Parathyroid adenoma (tissue), 2 donors: ENCODE data around the gene LYL1.
A peak's percentile ranks its signal among the peaks of the same experiment; 100 is the strongest.

Experiments used
- H2AFZ ChIP-seq: fragments of 300-600 bp; sonication (generic); one replicate; pipeline ENCODE4 v1.7.0; 2017; ENCODE audit warnings: antibody characterized with exemption, mild to moderate bottlenecking
- H3K27ac ChIP-seq: fragments of 300-600 bp; sonication (generic); one replicate; pipeline ENCODE4 v1.7.0; 2017
- H3K27me3 ChIP-seq: fragments of 300-600 bp; sonication (generic); one replicate; pipeline ENCODE4 v1.7.0; 2017; ENCODE audit warnings: low read length; ENCODE audit not compliant: control insufficient read depth, insufficient read depth
- H3K36me3 ChIP-seq: fragments of 300-600 bp; sonication (generic); one replicate; pipeline ENCODE4 v1.7.0; 2017; ENCODE audit warnings: low read length; ENCODE audit not compliant: control insufficient read depth, insufficient read depth
- H3K4me1 ChIP-seq: fragments of 300-600 bp; sonication (generic); one replicate; pipeline ENCODE4 v1.7.0; 2017; ENCODE audit warnings: control low read depth
- H3K4me2 ChIP-seq: fragments of 300-600 bp; sonication (generic); one replicate; pipeline ENCODE4 v1.7.0; 2017; ENCODE audit warnings: low read length
- H3K4me3 ChIP-seq: fragments of 300-600 bp; sonication (generic); one replicate; pipeline ENCODE4 v1.7.0; 2017; ENCODE audit warnings: low read depth, low read length
- H3K79me2 ChIP-seq: fragments of 300-600 bp; sonication (generic); one replicate; pipeline ENCODE4 v1.7.0; 2017; ENCODE audit warnings: control low read depth
- H3K9ac ChIP-seq: fragments of 300-600 bp; sonication (generic); one replicate; pipeline ENCODE4 v1.7.0; 2017; ENCODE audit warnings: mild to moderate bottlenecking
- H3K9me3 ChIP-seq: fragments of 300-600 bp; sonication (generic); one replicate; pipeline ENCODE4 v1.7.0; 2017; ENCODE audit warnings: low read length; ENCODE audit not compliant: control insufficient read depth
- TF ChIP-seq, protein P1 (sequence below): fragments of 300-600 bp; sonication (generic); IDR thresholded peaks from one replicate; pipeline ENCODE4 v1.7.0; 2017; ENCODE audit warnings: antibody characterized with exemption, mild to moderate bottlenecking
- donor health status: primary hyperparathyroidism.

LYL1 gene

DNA sequence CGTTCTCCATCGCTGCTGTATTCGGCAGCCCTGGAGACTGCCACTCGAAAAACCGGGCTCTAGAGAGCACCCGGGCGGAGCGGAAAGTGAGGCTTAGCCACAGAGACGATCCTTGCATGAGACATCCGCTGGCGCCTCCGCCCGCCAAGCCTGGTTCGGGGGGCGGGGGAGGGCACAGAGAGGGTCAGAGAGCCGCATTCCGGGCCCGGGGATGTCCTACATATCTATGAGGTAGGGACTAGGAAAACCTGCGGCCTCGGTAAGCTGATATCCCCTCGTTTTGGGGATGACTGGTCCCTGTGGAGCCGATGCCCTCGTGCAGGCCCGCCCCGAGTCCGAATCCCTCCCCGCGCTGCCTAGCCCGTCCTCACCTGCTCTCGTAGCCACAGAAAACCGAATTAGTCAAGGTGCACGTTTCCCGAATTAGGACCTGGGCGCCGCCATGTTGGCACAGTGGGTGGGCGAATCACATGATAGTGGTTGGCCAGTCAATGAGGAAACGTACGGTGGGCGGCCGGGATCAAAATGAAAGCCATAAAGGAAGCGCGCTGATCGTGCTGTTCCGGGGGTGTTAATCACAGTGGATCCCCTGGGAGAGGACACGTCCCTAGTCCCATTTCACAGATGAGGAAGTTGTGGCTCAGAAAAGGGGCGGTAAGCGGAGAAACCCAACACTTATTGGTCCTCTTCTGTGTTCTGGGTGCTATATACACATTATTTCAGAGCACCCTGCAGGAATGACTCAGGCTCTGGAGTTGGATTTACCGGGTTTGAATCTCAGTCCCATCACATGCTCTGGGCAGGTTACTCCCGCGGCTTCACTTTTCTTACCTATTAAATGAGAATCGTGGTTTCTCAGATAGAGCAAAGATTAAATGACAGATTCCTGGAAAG is 13.9 kb upstream of the LYL1 start, which contains the start of gene TRMT1:
Gene TRMT1 (minus strand): TSS at position 459 of the 894 bp plus-strand sequence. CDS start 341 bp downstream, at position 118.
- Histone ChIP-seq H2AFZ (peak within 1 kb of the TSS; percentile 85), H3K79me2 (peaks cover 11% of the 10 kb centered on the region), H3K4me3 (peak within 1 kb of the TSS; percentile 89), H3K36me3 (no peaks in the 10 kb centered on the region), H3K4me1 (peaks cover 14% of the 10 kb centered on the region), H3K4me2 (peak within 1 kb of the TSS; percentile 87), H3K9ac (no peak within 1 kb of the TSS), H3K9me3 (no peaks in the 10 kb centered on the region), H3K27me3 (no peaks in the 10 kb centered on the region), H3K27ac (peak within 1 kb of the TSS; percentile 58)
- TF ChIP-seq, protein P1, sequence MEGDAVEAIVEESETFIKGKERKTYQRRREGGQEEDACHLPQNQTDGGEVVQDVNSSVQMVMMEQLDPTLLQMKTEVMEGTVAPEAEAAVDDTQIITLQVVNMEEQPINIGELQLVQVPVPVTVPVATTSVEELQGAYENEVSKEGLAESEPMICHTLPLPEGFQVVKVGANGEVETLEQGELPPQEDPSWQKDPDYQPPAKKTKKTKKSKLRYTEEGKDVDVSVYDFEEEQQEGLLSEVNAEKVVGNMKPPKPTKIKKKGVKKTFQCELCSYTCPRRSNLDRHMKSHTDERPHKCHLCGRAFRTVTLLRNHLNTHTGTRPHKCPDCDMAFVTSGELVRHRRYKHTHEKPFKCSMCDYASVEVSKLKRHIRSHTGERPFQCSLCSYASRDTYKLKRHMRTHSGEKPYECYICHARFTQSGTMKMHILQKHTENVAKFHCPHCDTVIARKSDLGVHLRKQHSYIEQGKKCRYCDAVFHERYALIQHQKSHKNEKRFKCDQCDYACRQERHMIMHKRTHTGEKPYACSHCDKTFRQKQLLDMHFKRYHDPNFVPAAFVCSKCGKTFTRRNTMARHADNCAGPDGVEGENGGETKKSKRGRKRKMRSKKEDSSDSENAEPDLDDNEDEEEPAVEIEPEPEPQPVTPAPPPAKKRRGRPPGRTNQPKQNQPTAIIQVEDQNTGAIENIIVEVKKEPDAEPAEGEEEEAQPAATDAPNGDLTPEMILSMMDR: no peak

DNA sequence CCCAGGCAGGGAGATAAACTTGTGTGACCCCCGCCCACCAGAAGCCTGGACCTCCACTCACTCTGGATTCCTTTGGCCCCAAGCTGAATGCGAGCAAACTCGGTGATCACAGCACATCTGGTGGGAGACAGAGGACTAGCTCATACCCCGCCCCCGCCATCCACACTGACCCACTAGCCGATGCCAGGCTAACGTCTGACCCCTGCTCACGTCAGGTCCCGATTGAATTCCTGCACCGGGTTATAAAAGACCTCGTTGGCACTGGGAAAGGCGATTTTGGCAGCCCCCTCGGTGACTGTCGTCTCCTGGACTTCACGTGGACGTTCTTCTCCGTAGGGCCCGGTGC is 13.3 kb upstream of the LYL1 start:
- no peaks in the 10 kb centered on the region for H3K27me3 ChIP-seq
- peaks cover 9% of the 10 kb centered on the region for H3K79me2 ChIP-seq

DNA sequence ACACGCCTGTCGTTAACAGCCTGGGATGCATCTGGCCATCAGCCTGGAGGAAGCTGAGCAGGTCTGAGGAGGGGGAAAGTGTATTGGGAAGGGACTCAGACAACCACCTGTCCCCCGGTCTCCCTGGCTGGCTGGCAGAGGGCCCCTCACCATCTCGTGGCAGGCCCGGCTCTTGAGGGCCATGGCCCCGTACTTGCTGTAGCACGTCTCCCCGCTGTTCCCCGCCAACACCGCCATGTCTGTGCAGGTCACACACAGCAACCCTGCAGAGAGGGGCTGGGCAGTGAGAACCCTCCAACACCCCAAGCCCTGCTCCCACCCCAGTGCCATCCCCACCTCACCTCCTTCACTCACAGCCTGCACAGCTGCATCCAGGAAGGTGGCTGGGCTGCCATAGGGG is 9.9 kb upstream of the LYL1 start:
- Histone ChIP-seq H3K27ac (no peak overlapping the region), H3K4me2 (no peak overlapping the region), H3K4me3 (no peak overlapping the region), H3K9ac (no peak overlapping the region), H3K9me3 (no peaks in the 10 kb centered on the region), H3K4me1 (peaks cover 6% of the 10 kb centered on the region), H3K79me2 (no peaks in the 10 kb centered on the region), H2AFZ (no peak overlapping the region), H3K27me3 (no peaks in the 10 kb centered on the region), H3K36me3 (no peaks in the 10 kb centered on the region)
- TF ChIP-seq, protein P1: no peak

More for the DNA sequence above, 13.3 kb upstream of the LYL1 start:
- Histone ChIP-seq H3K4me2 (peak overlapping the region; percentile 87), H3K27ac (peak overlapping the region; percentile 58), H3K36me3 (no peaks in the 10 kb centered on the region), H3K4me3 (peak overlapping the region; percentile 89), H3K9me3 (no peaks in the 10 kb centered on the region), H3K9ac (no peak overlapping the region), H3K4me1 (peaks cover 14% of the 10 kb centered on the region), H2AFZ (peak overlapping the region; percentile 85)
- TF ChIP-seq, protein P1: no peak

DNA sequence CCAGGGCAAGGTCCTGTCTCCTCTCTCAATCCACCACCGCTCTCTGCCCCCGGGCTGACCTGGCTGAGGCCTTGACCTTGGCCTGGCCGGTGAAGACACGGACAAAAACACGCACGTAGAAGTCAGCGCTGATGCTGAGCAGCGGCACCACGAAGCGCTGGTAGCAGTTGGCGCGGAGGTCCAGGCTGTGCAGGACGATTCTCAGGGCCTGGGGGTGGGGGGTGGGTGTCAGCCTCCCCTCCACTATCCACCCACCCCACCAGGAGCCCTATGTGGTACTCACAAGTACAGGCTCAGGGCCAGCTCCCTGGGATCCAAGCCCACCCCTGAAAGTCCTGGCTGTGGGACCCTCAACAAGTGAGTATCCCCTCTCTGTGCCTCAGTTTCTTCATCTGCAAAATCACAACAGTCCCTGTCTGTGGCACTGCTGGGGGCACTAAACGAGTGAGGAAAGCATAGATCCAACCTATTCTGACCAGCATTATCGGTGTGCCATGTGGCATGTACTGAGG is 7.5 kb upstream of the LYL1 start:
- H3K27me3 ChIP-seq: no peaks in the 10 kb centered on the region
- no peak overlapping the region for H2AFZ ChIP-seq
- TF ChIP-seq, protein P1: no peak
- H3K9me3 ChIP-seq: no peaks in the 10 kb centered on the region
- no peak overlapping the region for H3K4me3 ChIP-seq
- H3K79me2 ChIP-seq: no peaks in the 10 kb centered on the region
- no peak overlapping the region for H3K9ac ChIP-seq
- H3K36me3 ChIP-seq: no peaks in the 10 kb centered on the region
- H3K4me2 ChIP-seq: no peak overlapping the region
- no peaks in the 10 kb centered on the region for H3K4me1 ChIP-seq
- no peak overlapping the region for H3K27ac ChIP-seq
